Measurements from ENCODE around the gene TLR7.

Gene TLR7

GRCh38 chrX:12922599-12922919 lies 55.7 kb downstream of the TLR7 start:
- no peak for DNase-seq (ENCODE audit: extremely low read depth in 1 of 2, low read depth in 1 of 2)

GRCh38 chrX:12929701-12930100 lies 62.8 kb downstream of the TLR7 start:
- no peak for DNase-seq (ENCODE audit: extremely low read depth in 1 of 2, low read depth in 1 of 2)

DNA sequence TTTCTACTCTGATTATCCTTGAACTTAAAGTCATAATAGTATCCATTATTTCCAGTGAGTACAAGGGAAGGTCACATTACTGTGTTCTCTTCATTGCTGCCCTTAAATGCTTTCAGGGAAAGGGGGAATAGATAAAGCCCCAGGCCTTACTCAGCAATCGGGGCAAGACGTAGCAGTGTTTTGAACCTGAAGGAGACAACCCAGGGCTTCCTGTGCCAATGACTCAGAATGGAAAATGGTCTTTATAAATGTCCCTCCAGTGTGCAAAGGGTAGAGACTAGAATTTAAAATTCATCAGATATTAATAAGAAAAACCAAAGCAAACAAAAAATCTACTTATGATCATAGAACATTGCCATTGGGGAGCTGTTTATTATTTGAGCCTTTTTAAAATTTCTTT lies 63.3 kb downstream of the TLR7 start:
- no peak for DNase-seq (ENCODE audit: extremely low read depth in 1 of 2, low read depth in 1 of 2)

DNA sequence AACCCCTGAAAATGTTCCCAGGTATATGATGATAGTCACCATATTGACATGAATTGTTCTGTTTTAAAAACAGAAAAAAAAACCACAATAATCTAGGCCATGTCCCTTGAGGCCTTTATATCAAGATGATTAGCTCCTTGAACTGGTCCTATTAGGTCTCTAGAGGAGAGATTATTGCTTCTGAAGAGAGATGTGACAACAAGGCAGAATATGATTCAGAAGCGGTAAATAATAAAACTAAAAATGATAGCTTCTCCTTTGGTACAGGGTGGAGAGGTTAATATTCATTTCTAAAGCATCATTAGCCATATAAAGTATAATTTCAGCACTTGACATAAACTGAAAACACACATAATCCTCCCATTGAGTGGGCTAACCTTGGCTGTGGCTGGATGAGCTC lies 65.4 kb downstream of the TLR7 start:
- no peak for DNase-seq (ENCODE audit: extremely low read depth in 1 of 2, low read depth in 1 of 2)

DNA sequence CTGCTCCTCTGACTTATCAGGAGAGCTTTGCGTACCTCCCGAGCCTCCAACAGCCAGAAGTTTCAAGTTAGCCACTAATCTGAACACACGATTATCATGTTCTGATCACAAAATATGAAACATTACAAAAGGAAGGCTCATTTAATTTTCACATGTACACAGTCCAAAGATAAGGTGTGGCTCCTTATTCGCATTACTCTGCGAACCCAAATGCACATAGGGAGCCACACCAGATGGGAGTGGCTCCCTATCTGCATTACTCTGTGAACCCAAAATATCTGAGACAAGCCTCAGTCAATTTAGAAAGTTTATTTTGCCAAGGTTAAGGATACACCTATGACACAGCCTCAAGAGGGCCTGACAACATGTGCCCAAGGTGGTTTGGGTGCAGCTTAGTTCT lies 68.0 kb downstream of the TLR7 start:
- no peak for DNase-seq (ENCODE audit: extremely low read depth in 1 of 2, low read depth in 1 of 2)

DNA sequence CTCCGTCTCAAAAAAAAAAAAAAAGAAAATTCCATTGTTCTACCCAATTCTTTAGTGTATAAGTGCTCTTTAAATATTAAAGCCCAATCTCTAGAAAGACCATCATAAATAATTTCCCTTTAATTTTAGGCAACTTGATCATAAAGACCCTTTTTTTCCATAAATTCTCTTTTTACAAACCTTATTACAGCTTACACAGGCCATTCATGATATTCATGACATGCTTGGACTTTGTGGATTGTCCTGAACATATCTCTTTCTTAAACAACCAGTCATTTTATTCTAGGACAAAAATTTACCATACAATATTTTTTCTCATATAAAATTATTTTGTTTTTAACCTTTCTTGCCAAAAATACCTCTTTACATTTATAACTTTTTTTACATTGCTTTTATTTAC lies 70.1 kb downstream of the TLR7 start:
- DNase-seq (ENCODE audit: extremely low read depth in 1 of 2, low read depth in 1 of 2) = no peak

All from activated CD8-positive, alpha-beta memory T cell treated with anti-CD3 and anti-CD28 coated beads for 1 hour (primary cell).